HEK293 (cell line): Measurements from ENCODE around the gene CNTNAP5.

Experiments
- CTCF ChIA-PET: fragments of 350-600 bp; formaldehyde crosslinking; extraction: SDS; loops from one replicate; lab custom pipeline; 2021; ENCODE audit warnings: antibody characterized with exemption; lab: Yijun Ruan, JAX
- POLR2A ChIA-PET: fragments of 300-600 bp; formaldehyde crosslinking; extraction: SDS; loops from one replicate; lab custom pipeline; 2020; ENCODE audit warnings: antibody characterized with exemption, inconsistent platforms; lab: Yijun Ruan, JAX
- H3K27ac ChIP-seq: fragments of 200-500 bp; sonication (Bioruptor generic); 2 replicates; pipeline ENCODE4 v1.5.1; 2014; ENCODE audit warnings: low read depth, low read length, control low read depth, inconsistent platforms; ENCODE audit errors: extremely low read depth
- H3K36me3 ChIP-seq, 2 experiments: fragments of 200-500 bp in 1 of 2; sonication (Bioruptor generic) in 1 of 2; 1 replicate in 1 of 2; 2 replicates in 1 of 2; pipeline ENCODE4 v1.5.1; 2014 to 2017; ENCODE audit warnings: inconsistent platforms in 2 of 2, low read length in 2 of 2; ENCODE audit not compliant: control insufficient read depth in 2 of 2, insufficient read depth in 1 of 2
- H3K4me1 ChIP-seq: fragments of 200-500 bp; sonication (Bioruptor generic); 2 replicates; pipeline ENCODE4 v1.5.1; 2014; ENCODE audit warnings: mild to moderate bottlenecking, low read length, inconsistent platforms; ENCODE audit not compliant: control insufficient read depth, insufficient read depth
- H3K4me3 ChIP-seq: 2 replicates; pipeline ENCODE4 v1.5.1; 2011; ENCODE audit warnings: low read depth, mild to moderate bottlenecking, control low read depth, low read length, moderate library complexity
- H3K9me3 ChIP-seq: fragments of 200-500 bp; sonication (Bioruptor generic); 2 replicates; pipeline ENCODE4 v1.5.1; 2014; ENCODE audit warnings: low read depth, low read length, inconsistent platforms; ENCODE audit not compliant: control insufficient read depth, insufficient read depth
- BCL11B ChIP-seq: fragments of 450-650 bp; formaldehyde crosslinking; IDR thresholded peaks from 2 replicates; pipeline ENCODE4 v1.5.1; 2016; ENCODE audit warnings: low read depth, missing biosample characterization, missing genetic modification characterization
- GLI2 ChIP-seq: fragments of 450-650 bp; formaldehyde crosslinking; IDR thresholded peaks from 2 replicates; pipeline ENCODE4; 2017; ENCODE audit warnings: missing biosample characterization, missing genetic modification characterization, low read depth, borderline replicate concordance
- KLF1 ChIP-seq: fragments of 450-650 bp; formaldehyde crosslinking; IDR thresholded peaks from 2 replicates; pipeline ENCODE4 v1.5.1; 2016; ENCODE audit warnings: missing biosample characterization, missing genetic modification characterization
- PRDM2 ChIP-seq: fragments of 450-650 bp; formaldehyde crosslinking; IDR thresholded peaks from 2 replicates; pipeline ENCODE4 v1.5.1; 2016; ENCODE audit warnings: missing biosample characterization, missing genetic modification characterization, borderline replicate concordance
- RBAK ChIP-seq: fragments of 450-650 bp; formaldehyde crosslinking; IDR thresholded peaks from 2 replicates; pipeline ENCODE4 v1.5.1; 2016; ENCODE audit warnings: missing biosample characterization, missing genetic modification characterization
- SP2 ChIP-seq: fragments of 450-650 bp; formaldehyde crosslinking; IDR thresholded peaks from 2 replicates; pipeline ENCODE4 v1.5.1; 2016; ENCODE audit warnings: missing biosample characterization, missing genetic modification characterization
- SP7 ChIP-seq: fragments of 450-650 bp; formaldehyde crosslinking; IDR thresholded peaks from 2 replicates; pipeline ENCODE4 v1.5.1; 2016; ENCODE audit warnings: missing biosample characterization, missing genetic modification characterization
- ZBTB17 ChIP-seq: fragments of 450-650 bp; formaldehyde crosslinking; IDR thresholded peaks from 2 replicates; pipeline ENCODE4 v1.5.1; 2016; ENCODE audit warnings: missing biosample characterization, missing genetic modification characterization
- ZBTB20 ChIP-seq: fragments of 450-650 bp; formaldehyde crosslinking; IDR thresholded peaks from 2 replicates; pipeline ENCODE4 v1.5.1; 2016; ENCODE audit warnings: missing biosample characterization, missing genetic modification characterization
- ZBTB21 ChIP-seq: fragments of 450-650 bp; formaldehyde crosslinking; IDR thresholded peaks from 2 replicates; pipeline ENCODE4 v1.5.1; 2017; ENCODE audit warnings: missing biosample characterization, missing genetic modification characterization
- ZBTB48 ChIP-seq: fragments of 450-650 bp; formaldehyde crosslinking; IDR thresholded peaks from 2 replicates; pipeline ENCODE4 v1.5.1; 2016; ENCODE audit warnings: missing biosample characterization, missing genetic modification characterization
- ZNF18 ChIP-seq: fragments of 450-650 bp; formaldehyde crosslinking; IDR thresholded peaks from 2 replicates; pipeline ENCODE4 v1.5.1; 2016; ENCODE audit warnings: missing biosample characterization, missing genetic modification characterization
- ZNF2 ChIP-seq: fragments of 450-650 bp; formaldehyde crosslinking; IDR thresholded peaks from 2 replicates; pipeline ENCODE4 v1.5.1; 2016; ENCODE audit warnings: missing biosample characterization, missing genetic modification characterization
- ZNF223 ChIP-seq: fragments of 450-650 bp; formaldehyde crosslinking; IDR thresholded peaks from 2 replicates; pipeline ENCODE4 v1.5.1; 2016; ENCODE audit warnings: missing biosample characterization, missing genetic modification characterization
- ZNF274 ChIP-seq, 2 experiments: fragments of 200-500 bp in 1 of 2; fragments of 450-650 bp in 1 of 2; sonication (Bioruptor generic) in 1 of 2; formaldehyde crosslinking in 1 of 2; IDR thresholded peaks; 2 replicates each; pipeline versions ENCODE4 v1.5.1 to v1.6.1; 2014 to 2016; ENCODE audit warnings: borderline replicate concordance in 1 of 2, inconsistent platforms in 1 of 2, low read length in 1 of 2, missing biosample characterization in 1 of 2, missing genetic modification characterization in 1 of 2
- ZNF433 ChIP-seq: fragments of 450-650 bp; formaldehyde crosslinking; IDR thresholded peaks from 2 replicates; pipeline ENCODE4 v1.5.1; 2016; ENCODE audit warnings: missing biosample characterization, missing genetic modification characterization, low read depth
- ZNF596 ChIP-seq: fragments of 450-650 bp; IDR thresholded peaks from 2 replicates; pipeline ENCODE4 v1.5.0; 2018; ENCODE audit warnings: missing biosample characterization, mild to moderate bottlenecking, missing genetic modification characterization, moderate library complexity
- ZNF624 ChIP-seq: fragments of 450-650 bp; formaldehyde crosslinking; IDR thresholded peaks from 2 replicates; pipeline ENCODE4 v1.5.1; 2017; ENCODE audit warnings: missing biosample characterization, missing genetic modification characterization
- ZNF626 ChIP-seq: fragments of 450-650 bp; sonication (Bioruptor Pico); formaldehyde crosslinking; IDR thresholded peaks from 2 replicates; pipeline ENCODE4 v1.5.1; 2018; ENCODE audit warnings: missing biosample characterization, missing genetic modification characterization, inconsistent platforms
- ZNF670 ChIP-seq: fragments of 450-650 bp; formaldehyde crosslinking; IDR thresholded peaks from 2 replicates; pipeline ENCODE4 v1.5.1; 2016; ENCODE audit warnings: missing biosample characterization, missing genetic modification characterization, low read depth
- ZNF692 ChIP-seq: fragments of 450-650 bp; formaldehyde crosslinking; IDR thresholded peaks from 2 replicates; pipeline ENCODE4 v1.5.1; 2016; ENCODE audit warnings: missing biosample characterization, missing genetic modification characterization
- ZNF785 ChIP-seq: fragments of 450-650 bp; formaldehyde crosslinking; IDR thresholded peaks from 2 replicates; pipeline ENCODE4 v1.5.1; 2016; ENCODE audit warnings: missing biosample characterization, missing genetic modification characterization
- ZNF791 ChIP-seq: fragments of 450-650 bp; formaldehyde crosslinking; IDR thresholded peaks from 2 replicates; pipeline ENCODE4 v1.5.1; 2016; ENCODE audit warnings: missing biosample characterization, missing genetic modification characterization
- ZSCAN30 ChIP-seq: fragments of 450-650 bp; IDR thresholded peaks from 2 replicates; pipeline ENCODE4 v1.5.1; 2018; ENCODE audit warnings: missing biosample characterization, mild to moderate bottlenecking, missing genetic modification characterization, moderate library complexity

The CNTNAP5 gene

GRCh38 chr2:124120246-124120645, 95.2 kb downstream of the CNTNAP5 start (continued):
- TF ChIP-seq PRDM2 (tag by site-specific recombination) (no peak), ZNF785 (tag by site-specific recombination) (no peak), ZBTB21 (no peak), ZNF624 (no peak), ZNF18 (no peak)

- ChIA-PET CTCF (no interaction called here), POLR2A (no interaction called here)
Measured at GRCh38 chr2:124121106-124121505, 96.0 kb downstream of the CNTNAP5 start.

GRCh38 chr2:124121760-124122275, 96.7 kb downstream of the CNTNAP5 start:
- no peak overlapping the region for H3K4me3 ChIP-seq
- TF ChIP-seq RBAK (tag by site-specific recombination) (no peak), ZBTB17 (no peak), ZNF223 (tag by site-specific recombination) (no peak), ZNF2 (tag by site-specific recombination) (no peak), ZNF626 (tag by site-specific recombination) (no peak), ZNF791 (tag by site-specific recombination) (no peak), ZNF274 (IDR thresholded peaks at IDR 0.05; ENCODE audit: low read length) (no peak), ZNF274 (tag by site-specific recombination; IDR thresholded peaks at IDR 0.05; ENCODE audit: borderline replicate concordance) (no peak), SP2 (tag by site-specific recombination) (no peak), GLI2 (tag by site-specific recombination) (no peak), KLF1 (tag by site-specific recombination) (no peak), ZNF596 (no peak), ZBTB48 (tag by site-specific recombination) (no peak), ZNF433 (tag by site-specific recombination) (no peak)
- TF ChIP-seq, all 188 proteins: peak for 0
- no peaks in the 10 kb centered on the region for H3K36me3 ChIP-seq
- no peaks in the 10 kb centered on the region for H3K9me3 ChIP-seq
- CTCF ChIA-PET, result no interaction called here
- H3K4me1 ChIP-seq, result no peaks in the 10 kb centered on the region
- POLR2A ChIA-PET, result no interaction called here
- no peak overlapping the region for H3K27ac ChIP-seq

More at GRCh38 chr2:124121106-124121505, 96.0 kb downstream of the CNTNAP5 start:
- Histone ChIP-seq H3K36me3 (no peaks in the 10 kb centered on the region), H3K4me3 (no peak overlapping the region)
- no peak for TF ChIP-seq ZBTB20 (tag by site-specific recombination)
- TF ChIP-seq ZSCAN30 (tag by site-specific recombination), result no peak
- TF ChIP-seq ZNF670 (tag by site-specific recombination), result no peak
- no peak for TF ChIP-seq BCL11B (tag by site-specific recombination)
- TF ChIP-seq ZNF692 (tag by site-specific recombination), result no peak
- no peak for TF ChIP-seq SP7
- TF ChIP-seq, all 188 proteins: peak for 0
- H3K27ac ChIP-seq, result no peak overlapping the region
- no peaks in the 10 kb centered on the region for H3K4me1 ChIP-seq
- H3K9me3 ChIP-seq, result no peaks in the 10 kb centered on the region
